Muscle of arm (tissue), 14 donors: Measurements from ENCODE around the gene HTATIP2. TPM values are rescaled to one million over a fixed set of nuclear protein-coding genes. Genes with fewer than 3 reads are reported as not detected.
"Not testable (repeated sequence)": the region's sequence is repeated elsewhere in the genome, so short reads cannot be mapped to it uniquely, and the experiment has no call there.

Experiments used
- DNase-seq: peaks from one replicate; pipeline ENCODE4 v3.0.0-alpha.2; 2013
- long read RNA-seq, 11 donors: transcript quantifications; one replicate each; lab custom pipeline, GENCODE V29; 2026
- polyA plus RNA-seq, 12 donors: library from polyadenylated mRNA; unstranded; fragments of 120-200 nt; gene quantifications; one replicate each; pipeline ENCODE4 v1.2.1, GENCODE V29; 2013; ENCODE audit not compliant: insufficient read length in 12 of 12

HTATIP2 gene
- polyA plus RNA-seq = 1 to 10 TPM in 11 of 12 donors, not detected in 1; 2.1 to 7.6 (median 3.3) TPM
- long read RNA-seq, donor 1, transcript HTATIP2-201 (6 exons, 1,477 nt) = major isoform, 5 of 11 reads
- long read RNA-seq, donor 1, partial matches to known transcripts = 0 of 11 reads
- long read RNA-seq, donor 1, other reads (novel, unspliced or antisense) = 0 of 11 reads
- long read RNA-seq, donor 2, partial matches to known transcripts = 0 of 3 reads
- long read RNA-seq, donor 2, other reads (novel, unspliced or antisense) = 0 of 3 reads
- long read RNA-seq, donor 3 = 0 reads
- long read RNA-seq, donor 4, partial matches to known transcripts = 0 of 1 reads
- long read RNA-seq, donor 4, other reads (novel, unspliced or antisense) = 0 of 1 reads
- long read RNA-seq, donor 5 = 0 reads
- long read RNA-seq, donor 6 = 0 reads
- long read RNA-seq, donor 7, partial matches to known transcripts = 0 of 2 reads
- long read RNA-seq, donor 7, other reads (novel, unspliced or antisense) = 0 of 2 reads
- long read RNA-seq, donor 8, partial matches to known transcripts = 0 of 2 reads
- long read RNA-seq, donor 8, other reads (novel, unspliced or antisense) = 0 of 2 reads
- long read RNA-seq, donor 9, partial matches to known transcripts = 0 of 2 reads
- long read RNA-seq, donor 9, other reads (novel, unspliced or antisense) = 0 of 2 reads
- long read RNA-seq, donor 10 = 0 reads
- long read RNA-seq, donor 11, partial matches to known transcripts = 0 of 3 reads
- long read RNA-seq, donor 11, other reads (novel, unspliced or antisense) = 0 of 3 reads

GRCh38 chr11:20363500-20364340 lies at the start of gene HTATIP2:
Gene HTATIP2 (plus strand): TSS chr11:20363714. CDS start chr11:20364238, 524 bp downstream.
- no peak for DNase-seq

- DNase-seq = no peak
These were observed 47.7 kb upstream of the HTATIP2 start for GRCh38 chr11:20315800-20316199.

GRCh38 chr11:20321177-20321576 lies 42.3 kb upstream of the HTATIP2 start:
- no peak for DNase-seq

- DNase-seq = no peak
These were observed 36.1 kb upstream of the HTATIP2 start for GRCh38 chr11:20327377-20327935.

- DNase-seq = no peak
These were observed 27.5 kb upstream of the HTATIP2 start for GRCh38 chr11:20336056-20336455.

- DNase-seq = peak; percentile 31
These were observed 25.9 kb upstream of the HTATIP2 start for GRCh38 chr11:20337526-20338154.

- DNase-seq = no peak
These were observed 21.0 kb upstream of the HTATIP2 start for GRCh38 chr11:20342347-20343141.

GRCh38 chr11:20351136-20351535 lies 12.4 kb upstream of the HTATIP2 start:
- no peak for DNase-seq

GRCh38 chr11:20351751-20352262 lies 11.7 kb upstream of the HTATIP2 start:
- DNase-seq = no peak

- DNase-seq = no peak
These were observed 9.6 kb upstream of the HTATIP2 start for GRCh38 chr11:20353829-20354434.

GRCh38 chr11:20355221-20356219 lies 8.0 kb upstream of the HTATIP2 start:
- no peak for DNase-seq

- no peak for DNase-seq
These were observed 6.4 kb upstream of the HTATIP2 start for GRCh38 chr11:20357150-20357549.

GRCh38 chr11:20360650-20361049 lies 2.9 kb upstream of the HTATIP2 start:
- DNase-seq = no peak

- no peak for DNase-seq
These were observed 1.0 kb upstream of the HTATIP2 start for GRCh38 chr11:20362481-20362880.

- no peak for DNase-seq
These were observed 390 bp upstream of the HTATIP2 start for GRCh38 chr11:20363149-20363499.

- no peak for DNase-seq
These were observed 853 bp downstream of the HTATIP2 start for GRCh38 chr11:20364341-20364792.

GRCh38 chr11:20365465-20365864 lies 2.0 kb downstream of the HTATIP2 start:
- not testable (repeated sequence) for DNase-seq

GRCh38 chr11:20367313-20367948 lies 3.9 kb downstream of the HTATIP2 start:
- DNase-seq = no peak
